ENCODE measurements around the gene FADS1.

DNA sequence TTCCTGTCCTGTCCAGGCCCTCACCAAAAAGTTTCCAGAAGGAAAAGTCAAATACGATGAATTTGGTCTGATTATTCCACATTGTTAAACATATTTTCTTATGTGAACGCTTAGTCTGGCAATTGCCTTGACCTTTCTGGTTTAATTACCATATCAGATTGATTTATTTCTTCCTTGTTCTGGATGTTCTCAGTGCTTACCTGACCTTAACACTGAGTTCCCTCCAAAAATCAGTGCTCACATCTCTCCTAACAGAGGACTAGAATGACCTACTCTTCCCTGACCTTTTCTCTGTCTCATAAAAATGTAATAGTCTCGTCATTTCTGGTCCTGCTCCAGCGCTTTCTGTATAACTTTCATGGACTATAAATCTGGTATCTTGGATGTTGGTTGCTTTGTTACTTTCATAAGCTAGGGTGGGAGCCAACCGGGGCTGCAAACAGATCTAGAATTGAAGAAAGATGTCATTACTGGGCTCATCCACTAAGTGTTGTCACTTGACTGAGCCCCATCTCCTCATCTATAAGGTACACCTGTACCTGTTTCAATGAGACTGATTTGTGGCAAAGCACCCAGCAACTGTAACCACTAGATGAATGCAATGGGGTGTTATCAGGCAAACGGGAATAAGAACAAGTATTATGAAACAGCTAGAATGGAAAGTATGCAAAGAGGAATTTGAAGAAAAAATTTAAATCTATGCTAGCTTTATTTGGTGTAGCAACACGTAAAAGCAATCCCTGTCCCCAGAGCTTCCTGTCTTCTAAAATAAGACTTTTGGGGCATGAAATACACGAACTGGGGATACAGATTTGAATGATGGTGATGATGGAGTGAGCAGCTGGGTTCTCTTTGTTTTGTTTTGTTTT lies 13.7 kb upstream of the FADS1 start:
- TF ChIP-seq, protein P1, sequence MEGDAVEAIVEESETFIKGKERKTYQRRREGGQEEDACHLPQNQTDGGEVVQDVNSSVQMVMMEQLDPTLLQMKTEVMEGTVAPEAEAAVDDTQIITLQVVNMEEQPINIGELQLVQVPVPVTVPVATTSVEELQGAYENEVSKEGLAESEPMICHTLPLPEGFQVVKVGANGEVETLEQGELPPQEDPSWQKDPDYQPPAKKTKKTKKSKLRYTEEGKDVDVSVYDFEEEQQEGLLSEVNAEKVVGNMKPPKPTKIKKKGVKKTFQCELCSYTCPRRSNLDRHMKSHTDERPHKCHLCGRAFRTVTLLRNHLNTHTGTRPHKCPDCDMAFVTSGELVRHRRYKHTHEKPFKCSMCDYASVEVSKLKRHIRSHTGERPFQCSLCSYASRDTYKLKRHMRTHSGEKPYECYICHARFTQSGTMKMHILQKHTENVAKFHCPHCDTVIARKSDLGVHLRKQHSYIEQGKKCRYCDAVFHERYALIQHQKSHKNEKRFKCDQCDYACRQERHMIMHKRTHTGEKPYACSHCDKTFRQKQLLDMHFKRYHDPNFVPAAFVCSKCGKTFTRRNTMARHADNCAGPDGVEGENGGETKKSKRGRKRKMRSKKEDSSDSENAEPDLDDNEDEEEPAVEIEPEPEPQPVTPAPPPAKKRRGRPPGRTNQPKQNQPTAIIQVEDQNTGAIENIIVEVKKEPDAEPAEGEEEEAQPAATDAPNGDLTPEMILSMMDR (IDR thresholded peaks at IDR 0.05; ENCODE audit: low read length) = no peak
- no peak for TF ChIP-seq EZH2 (IDR thresholded peaks at IDR 0.05; ENCODE audit: borderline replicate concordance, low read length)
